Pulmonary artery endothelial cell (primary cell): ENCODE data around the gene PLXNB2. TPM values are rescaled to one million over a fixed set of nuclear protein-coding genes. Genes with fewer than 3 reads are reported as not detected.
A peak's percentile ranks its signal among the peaks of the same experiment; 100 is the strongest.

Source experiments
- DNase-seq: peaks from one replicate; pipeline ENCODE4 v3.0.0-alpha.2; 2011; ENCODE audit warnings: low read depth, low spot score
- total RNA-seq: library from RNA; depleted of rRNA; stranded (reverse); fragments of >200 nt; gene quantifications from 2 replicates; pipeline ENCODE4 v1.2.3, GENCODE V29; 2014

The PLXNB2 gene
- total RNA-seq, 1 donor from 2014 or later = 55.5 TPM

- no peak for DNase-seq
Observed at GRCh38 chr22:50313021-50313420, 5.6 kb upstream of the PLXNB2 start.

DNA sequence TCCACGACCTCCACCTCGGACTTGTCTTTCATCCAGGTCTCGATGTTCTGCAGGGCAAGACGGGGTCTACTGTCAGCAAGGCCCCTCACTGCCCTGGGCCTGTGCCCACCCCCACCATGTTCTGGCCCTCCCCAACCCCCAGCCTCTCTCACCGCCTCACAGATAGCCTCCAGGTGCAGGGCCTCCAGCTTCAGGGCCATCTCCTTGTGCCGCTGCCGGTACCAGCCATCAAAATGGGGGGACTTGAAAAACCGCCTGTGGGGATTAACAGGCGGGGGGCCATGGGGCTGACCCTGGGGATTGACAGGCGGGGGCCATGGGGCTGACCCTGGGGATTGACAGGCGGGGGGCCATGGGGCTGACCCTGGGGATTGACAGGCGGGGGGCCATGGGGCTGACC, 4.9 kb upstream of the PLXNB2 start:
- no peak for DNase-seq

GRCh38 chr22:50311606-50312351, 4.3 kb upstream of the PLXNB2 start:
- no peak for DNase-seq

DNA sequence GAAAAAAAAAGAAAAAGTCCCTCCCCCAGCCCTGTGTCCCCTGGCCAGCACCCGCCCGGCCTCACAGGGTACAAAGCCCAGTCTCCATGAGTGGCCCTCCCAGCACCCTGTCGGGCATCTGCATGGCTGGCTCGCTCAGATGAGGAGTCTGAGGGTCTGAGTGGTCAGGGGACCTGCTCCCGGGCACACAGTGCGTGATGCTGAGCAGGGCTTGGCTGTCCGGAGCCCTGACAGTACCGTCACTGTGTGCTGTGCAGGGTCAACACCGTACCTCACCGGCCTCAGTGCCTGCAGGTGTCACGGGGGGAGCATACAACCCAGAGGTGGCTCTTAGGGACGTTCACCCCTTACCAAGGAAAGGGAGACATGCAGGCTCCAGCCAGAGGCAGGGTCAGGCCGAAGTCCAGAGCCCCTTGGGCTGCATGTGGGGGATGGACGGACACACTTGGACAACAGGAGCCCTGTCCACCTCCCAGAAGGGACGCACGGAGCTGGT, 3.6 kb upstream of the PLXNB2 start:
- no peak for DNase-seq

DNA sequence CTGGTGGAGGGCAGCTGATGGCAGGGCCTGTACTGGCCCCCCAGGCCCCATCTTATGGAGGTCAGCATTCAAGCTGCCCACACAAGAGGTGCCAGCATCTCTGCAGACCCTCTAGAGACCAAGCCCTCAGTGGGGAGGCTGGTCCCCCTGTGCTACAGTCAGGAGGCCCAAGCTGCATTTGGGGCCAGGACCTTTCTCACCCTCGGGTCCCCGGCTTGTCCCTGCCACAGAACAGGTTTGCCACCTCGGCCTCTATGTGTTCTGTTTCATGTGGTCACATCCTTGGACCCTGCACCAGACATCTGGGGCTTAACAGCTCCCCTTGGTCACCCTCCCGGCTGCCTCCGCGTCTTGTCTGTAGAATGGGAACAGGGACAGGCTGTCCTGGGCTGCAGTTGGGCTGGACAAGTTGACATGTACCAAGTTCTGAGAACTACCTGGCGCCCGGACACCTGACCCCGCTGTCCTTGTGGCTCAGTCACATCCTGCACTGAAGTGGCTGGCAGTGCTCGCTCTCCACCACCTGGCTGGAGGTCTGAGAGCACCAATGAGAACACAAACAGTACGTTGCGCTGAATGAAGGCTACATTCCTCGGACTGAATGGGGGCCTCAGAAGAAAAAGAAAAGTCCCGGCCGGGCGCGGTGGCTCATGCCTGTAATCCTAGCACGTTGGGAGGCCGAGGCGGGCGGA, 2.7 kb upstream of the PLXNB2 start:
- DNase-seq = no peak

DNA sequence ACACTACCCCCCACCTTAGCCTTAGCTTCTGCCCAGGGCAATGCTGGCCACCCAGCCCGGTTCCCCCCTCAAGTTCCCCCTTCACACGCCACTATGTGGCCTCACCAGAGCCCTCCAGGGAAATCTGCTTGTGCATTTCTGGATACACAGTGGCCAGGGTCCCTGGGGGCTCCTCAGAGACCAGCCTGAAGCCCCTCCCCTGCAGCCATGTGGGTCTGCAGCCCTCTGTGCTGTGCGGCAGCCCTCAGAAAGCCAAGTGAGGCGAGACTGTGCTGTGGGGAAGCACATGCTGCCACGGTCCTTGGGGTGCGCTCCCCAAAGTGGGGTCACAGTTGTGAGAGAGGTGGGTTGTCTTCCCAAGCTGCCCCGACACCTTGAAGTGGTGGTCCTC, 2.1 kb upstream of the PLXNB2 start:
- no peak for DNase-seq

DNA sequence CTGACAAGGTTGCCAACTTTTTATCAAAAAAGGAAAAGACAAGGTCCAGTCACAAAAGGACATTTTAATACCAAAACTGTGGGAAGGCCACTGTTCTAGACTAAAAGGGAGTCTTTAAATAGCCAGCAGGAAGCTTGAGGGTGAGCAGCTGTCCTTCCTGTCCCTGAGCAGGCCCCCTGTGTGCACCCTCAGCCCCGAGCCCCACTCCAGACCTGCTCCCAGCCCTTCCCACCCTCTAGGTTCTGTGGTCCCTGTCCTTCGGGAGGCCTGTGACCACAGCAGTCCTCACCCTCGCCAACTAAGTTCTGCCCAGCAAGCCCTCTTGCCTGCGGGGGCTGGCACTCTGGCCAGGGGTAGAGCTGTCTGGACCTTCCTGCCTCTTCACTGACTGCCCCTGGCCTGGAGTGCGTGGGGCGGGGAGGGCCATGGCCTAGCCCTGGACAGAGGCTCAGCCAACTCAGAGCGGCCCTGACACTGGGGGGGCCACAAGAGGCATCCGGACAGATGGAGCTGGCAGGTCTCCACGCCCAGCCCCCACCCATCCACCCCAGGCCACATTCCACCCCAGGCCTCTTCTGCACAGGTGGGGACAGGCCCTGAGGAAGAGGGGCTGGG, 1.6 kb upstream of the PLXNB2 start:
- DNase-seq = no peak

GRCh38 chr22:50308597-50308935, 1.1 kb upstream of the PLXNB2 start:
- no peak for DNase-seq

GRCh38 chr22:50307890-50308596, 597 bp upstream of the PLXNB2 start:
- DNase-seq = no peak

DNA sequence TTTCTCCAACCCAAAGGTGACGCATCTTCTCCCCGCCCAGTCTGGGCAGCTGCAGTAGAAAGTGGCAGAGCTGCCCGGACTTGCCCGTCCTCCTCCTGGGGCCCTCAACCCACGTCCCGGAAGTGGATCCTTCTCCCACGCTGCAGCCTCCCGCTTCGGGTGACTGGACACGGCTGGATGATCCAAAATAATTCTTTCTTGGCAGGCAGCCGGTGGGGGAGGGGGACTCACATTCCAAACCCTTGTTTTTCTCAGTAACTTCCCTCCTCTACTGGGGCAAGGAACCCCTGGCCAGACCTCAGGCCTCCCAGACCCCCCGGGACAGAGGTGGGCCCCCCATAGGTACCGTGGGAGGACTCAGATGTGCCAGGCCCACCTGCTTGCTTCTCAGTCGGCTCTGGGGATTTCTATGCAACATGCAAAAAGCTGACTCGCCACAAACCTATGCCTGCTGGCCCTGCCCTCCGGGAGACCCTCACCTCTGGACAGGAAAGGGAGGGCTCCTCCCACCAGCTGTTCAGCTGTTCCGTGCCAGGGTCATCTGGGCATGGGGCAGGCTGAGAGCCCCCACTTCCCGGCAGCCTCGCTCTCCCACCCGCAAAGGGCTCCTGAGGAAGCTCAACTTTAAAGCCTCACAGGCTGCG, 1.4 kb downstream of the PLXNB2 start:
- peak; percentile 79 for DNase-seq

DNA sequence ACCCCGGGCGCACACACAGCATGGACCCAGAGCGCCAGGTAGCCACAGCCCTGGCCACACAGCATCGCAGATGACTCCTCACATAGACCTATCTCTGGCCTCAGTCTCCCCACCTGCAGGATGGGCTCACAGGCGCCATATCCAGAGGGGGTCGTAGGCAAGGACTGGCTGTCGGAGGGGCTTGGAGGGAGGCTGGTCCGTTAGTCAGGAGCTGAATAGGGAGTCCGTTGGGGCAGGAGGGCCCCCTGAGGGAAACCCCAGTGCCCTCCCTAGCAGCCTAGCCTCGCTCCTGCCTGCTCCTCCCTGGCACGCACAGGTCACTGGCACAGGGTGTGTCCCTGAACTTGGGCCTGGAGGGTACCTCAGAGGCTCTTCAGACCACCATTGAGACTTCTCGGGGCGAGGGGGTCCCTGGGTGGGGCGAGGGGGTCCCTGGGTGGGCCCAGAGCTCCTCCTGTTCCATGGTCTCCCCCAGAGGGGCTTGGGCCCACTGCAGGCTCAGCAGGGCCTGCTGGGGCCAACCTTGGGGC, 2.0 kb downstream of the PLXNB2 start:
- DNase-seq = no peak

DNA sequence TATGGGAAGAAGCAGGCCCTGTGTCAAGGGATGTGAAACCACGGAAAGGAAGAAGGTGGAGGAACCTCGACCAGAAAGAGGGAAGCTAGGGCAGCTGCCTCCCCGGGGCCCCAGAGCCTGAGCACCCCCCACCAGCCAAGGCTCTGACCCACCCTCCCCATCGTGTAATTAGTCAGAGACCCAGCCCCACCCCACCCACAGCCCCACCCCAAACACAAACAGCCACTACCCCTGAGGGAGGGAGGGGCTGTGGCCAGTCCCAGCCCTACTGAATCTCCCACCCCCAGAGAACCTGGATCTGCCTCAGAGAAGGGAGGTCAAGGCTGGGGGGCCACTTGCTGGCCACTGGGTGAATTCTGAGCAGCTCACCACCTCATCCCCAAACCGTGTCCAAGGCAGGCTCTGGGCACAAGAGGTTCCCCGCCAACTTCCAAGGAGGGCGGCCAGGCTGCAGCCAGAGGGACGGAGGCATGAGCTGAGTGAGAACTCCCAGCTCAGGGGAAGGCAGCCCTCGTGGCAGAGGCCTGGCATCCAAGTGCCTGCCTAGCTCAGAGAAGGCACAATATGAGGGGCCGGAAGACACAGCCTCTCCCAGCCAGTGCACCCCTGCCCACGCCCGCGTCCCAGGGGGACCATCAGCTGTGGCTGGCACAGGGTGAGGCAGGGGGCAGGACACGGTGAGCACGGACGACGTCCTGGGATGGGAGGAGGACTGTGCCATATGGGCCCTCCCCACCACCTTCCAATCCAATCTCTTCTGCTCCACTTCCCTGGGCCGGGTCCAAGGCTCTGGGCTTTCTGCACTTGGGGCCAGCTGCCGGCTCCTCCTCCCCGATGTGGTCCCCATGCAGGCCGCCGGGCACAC, 2.7 kb downstream of the PLXNB2 start:
- DNase-seq = no peak

DNA sequence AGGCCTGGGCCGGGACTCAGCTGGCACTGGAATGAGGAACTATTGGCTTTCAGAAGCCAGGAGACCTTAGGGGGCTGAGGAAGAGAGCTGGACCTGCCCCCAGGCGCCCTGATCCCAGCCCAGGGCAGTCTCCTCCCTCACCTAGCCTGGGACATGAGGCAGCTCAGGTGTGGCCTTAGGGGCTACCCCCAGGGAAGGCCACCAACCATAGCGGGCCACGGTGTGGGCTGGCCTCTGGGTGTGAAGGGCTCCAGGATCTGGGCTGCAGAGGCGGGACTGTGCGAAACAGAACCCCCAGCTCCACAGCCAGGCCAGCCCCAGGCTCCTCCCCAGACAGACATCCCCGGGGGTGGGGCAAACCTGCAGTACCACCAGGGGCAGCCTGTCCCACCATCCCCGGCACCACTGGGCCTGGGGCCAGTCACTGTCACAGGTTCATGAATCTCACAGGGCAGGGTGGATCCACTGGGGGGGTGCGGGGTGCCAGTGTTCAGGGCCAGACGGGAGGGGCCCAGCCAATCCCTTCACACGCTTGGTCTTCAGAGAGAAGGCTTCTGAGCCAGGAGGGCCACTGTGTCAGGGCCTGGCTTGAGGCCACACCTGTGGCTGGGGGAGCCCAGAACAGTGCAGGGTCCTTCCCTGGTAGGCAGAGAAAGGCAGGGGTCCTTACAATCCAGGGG, 3.5 kb downstream of the PLXNB2 start:
- no peak for DNase-seq

- DNase-seq = no peak
Observed at GRCh38 chr22:50303515-50303847, 4.0 kb downstream of the PLXNB2 start.

DNA sequence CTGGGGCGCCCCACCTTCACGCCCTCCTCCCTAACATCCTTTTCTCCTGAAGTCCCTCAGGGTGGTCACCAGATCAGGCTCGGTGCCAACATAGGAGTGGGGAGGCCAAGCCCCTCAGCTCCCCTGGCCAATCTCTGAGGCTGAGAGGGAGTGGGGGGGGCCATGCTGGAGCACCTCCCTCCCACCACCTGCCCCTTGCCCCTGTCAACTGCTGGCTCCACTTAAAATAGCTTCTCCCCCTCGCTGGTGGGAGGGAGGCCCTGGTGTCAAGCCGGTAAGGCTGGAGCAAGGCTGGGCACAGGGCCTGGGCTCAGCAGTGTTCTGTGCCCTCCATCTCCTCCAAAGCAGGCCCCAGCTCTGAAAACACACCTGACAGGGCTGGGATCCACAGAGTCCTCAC, 4.9 kb downstream of the PLXNB2 start:
- no peak for DNase-seq

- DNase-seq = no peak
Observed at GRCh38 chr22:50302041-50302541, 5.4 kb downstream of the PLXNB2 start.

- no peak for DNase-seq
Observed at GRCh38 chr22:50301581-50301991, 5.9 kb downstream of the PLXNB2 start.

- no peak for DNase-seq
Observed at GRCh38 chr22:50300620-50301257, 6.7 kb downstream of the PLXNB2 start.
